ENCODE measurements around the gene SGIP1. TPM values are rescaled to one million over a fixed set of nuclear protein-coding genes. Genes with fewer than 3 reads are reported as not detected.

SGIP1 gene
- total RNA-seq, 2 donors from 2014 or later, result 0.59 to 38.4 TPM

- no peaks in the 10 kb centered on the region for H3K4me1 ChIP-seq (replicated peaks)
- TF ChIP-seq CTCF (IDR thresholded peaks at IDR 0.05) (no peak), POLR2AphosphoS5 (IDR thresholded peaks at IDR 0.05) (no peak), POLR2A (IDR thresholded peaks at IDR 0.05) (no peak)
- H3K36me3 ChIP-seq, result no peaks in the 10 kb centered on the region
- H3K27me3 ChIP-seq (replicated peaks; ENCODE audit: insufficient read depth), result no peaks in the 10 kb centered on the region
- no peak overlapping the region for H3K4me3 ChIP-seq
- no peak for DNase-seq (ENCODE audit: low spot score)
- H3K27ac ChIP-seq, result no peak overlapping the region
- intact Hi-C loops (cut with DNase I), result no loop called here
- no peaks in the 10 kb centered on the region for H3K9me3 ChIP-seq
Observed at GRCh38 chr1:66549017-66549416, 15.1 kb downstream of the SGIP1 start.

GRCh38 chr1:66550243-66550642, 16.3 kb downstream of the SGIP1 start:
- Histone ChIP-seq H3K9me3 (no peaks in the 10 kb centered on the region), H3K27me3 (replicated peaks; ENCODE audit: insufficient read depth) (no peaks in the 10 kb centered on the region), H3K27ac (no peak overlapping the region), H3K4me1 (replicated peaks) (no peaks in the 10 kb centered on the region), H3K4me3 (no peak overlapping the region), H3K36me3 (no peaks in the 10 kb centered on the region)
- WGBS, result 100% methylated on average over 1 of the region's 1 CpG
- no peak for DNase-seq (ENCODE audit: low spot score)
- intact Hi-C loops (cut with DNase I), result no loop called here
- no peak for TF ChIP-seq CTCF (IDR thresholded peaks at IDR 0.05)
- TF ChIP-seq POLR2A (IDR thresholded peaks at IDR 0.05), result no peak
- TF ChIP-seq POLR2AphosphoS5 (IDR thresholded peaks at IDR 0.05), result no peak

- WGBS, result 75% methylated on average over 1 of the region's 1 CpG
- no peaks in the 10 kb centered on the region for H3K9me3 ChIP-seq
- TF ChIP-seq POLR2AphosphoS5 (IDR thresholded peaks at IDR 0.05) (no peak), POLR2A (IDR thresholded peaks at IDR 0.05) (no peak), CTCF (IDR thresholded peaks at IDR 0.05) (no peak)
- H3K27ac ChIP-seq, result no peak overlapping the region
- no peak overlapping the region for H3K4me3 ChIP-seq
- H3K36me3 ChIP-seq, result no peaks in the 10 kb centered on the region
- no peaks in the 10 kb centered on the region for H3K4me1 ChIP-seq (replicated peaks)
- H3K27me3 ChIP-seq (replicated peaks; ENCODE audit: insufficient read depth), result no peaks in the 10 kb centered on the region
- intact Hi-C loops (cut with DNase I), result no loop called here
- no peak for DNase-seq (ENCODE audit: low spot score)
Observed at GRCh38 chr1:66552287-66552686, 18.3 kb downstream of the SGIP1 start.

- no peak for TF ChIP-seq POLR2A (IDR thresholded peaks at IDR 0.05)
- TF ChIP-seq CTCF (IDR thresholded peaks at IDR 0.05), result no peak
- no peak for TF ChIP-seq POLR2AphosphoS5 (IDR thresholded peaks at IDR 0.05)
- DNase-seq (ENCODE audit: low spot score), result no peak
- WGBS, result 44% methylated on average over 5 of the region's 5 CpGs
- H3K4me3 ChIP-seq, result no peak overlapping the region
- H3K4me1 ChIP-seq (replicated peaks), result no peaks in the 10 kb centered on the region
- H3K27ac ChIP-seq, result no peak overlapping the region
- no peaks in the 10 kb centered on the region for H3K9me3 ChIP-seq
- intact Hi-C loops (cut with DNase I), result no loop called here
- no peaks in the 10 kb centered on the region for H3K27me3 ChIP-seq (replicated peaks; ENCODE audit: insufficient read depth)
- H3K36me3 ChIP-seq, result no peaks in the 10 kb centered on the region
Observed at GRCh38 chr1:66552829-66553228, 18.9 kb downstream of the SGIP1 start.

GRCh38 chr1:66553846-66554245, 19.9 kb downstream of the SGIP1 start:
- TF ChIP-seq POLR2A (IDR thresholded peaks at IDR 0.05) (no peak), CTCF (IDR thresholded peaks at IDR 0.05) (no peak), POLR2AphosphoS5 (IDR thresholded peaks at IDR 0.05) (no peak)
- Histone ChIP-seq H3K9me3 (no peaks in the 10 kb centered on the region), H3K27ac (no peak overlapping the region), H3K27me3 (replicated peaks; ENCODE audit: insufficient read depth) (no peaks in the 10 kb centered on the region), H3K4me1 (replicated peaks) (no peaks in the 10 kb centered on the region), H3K4me3 (no peak overlapping the region), H3K36me3 (no peaks in the 10 kb centered on the region)
- no peak for DNase-seq (ENCODE audit: low spot score)
- WGBS, result 92% methylated on average over 1 of the region's 1 CpG
- intact Hi-C loops (cut with DNase I), result no loop called here

Measured in prostate gland (tissue), 2 donors.